Coronary artery (tissue), 2 donors: ENCODE measurements around the gene LTBP2.
A peak's percentile ranks its signal among the peaks of the same experiment; 100 is the strongest.

Experiments used
- DNase-seq: peaks from one replicate; pipeline ENCODE4 v3.0.0-alpha.2; 2017; ENCODE audit warnings: low spot score
- H3K27ac ChIP-seq, 2 donors: fragments of 200-600 bp; sonication (generic); one replicate each; pipeline ENCODE4 v1.5.1; 2016 to 2019
- H3K4me3 ChIP-seq: fragments of 200-600 bp; sonication (generic); 2 replicates; pipeline ENCODE4 v1.5.1; 2016; ENCODE audit warnings: mild to moderate bottlenecking, moderate library complexity
- TF ChIP-seq, protein P1 (sequence below): fragments of 200-600 bp; sonication (generic); IDR thresholded peaks from one replicate; pipeline ENCODE4 v1.5.1; 2019; ENCODE audit warnings: antibody characterized with exemption

The LTBP2 gene

DNA sequence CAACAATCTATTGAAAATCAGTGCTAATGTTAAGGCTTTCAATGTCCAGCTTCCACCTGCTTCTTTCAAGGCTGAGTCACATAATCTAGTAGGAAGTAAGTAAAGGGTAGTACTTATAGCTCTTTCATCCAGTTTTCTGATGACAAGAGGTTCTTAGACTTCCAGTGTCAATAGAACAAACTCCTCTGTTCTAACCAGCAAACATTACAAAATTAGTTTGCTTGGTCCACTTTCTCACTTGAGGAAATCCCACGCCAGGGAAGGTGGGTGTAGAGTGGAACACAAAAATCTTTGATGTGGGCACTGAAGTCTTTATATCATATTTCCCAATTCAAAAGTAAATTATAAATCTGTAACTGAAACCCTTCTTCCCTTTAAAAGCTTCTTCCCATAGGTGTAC, 121.6 kb downstream of the LTBP2 start:
- Histone ChIP-seq H3K27ac (no peak overlapping the region), H3K4me3 (no peak overlapping the region)
- DNase-seq = no peak

DNA sequence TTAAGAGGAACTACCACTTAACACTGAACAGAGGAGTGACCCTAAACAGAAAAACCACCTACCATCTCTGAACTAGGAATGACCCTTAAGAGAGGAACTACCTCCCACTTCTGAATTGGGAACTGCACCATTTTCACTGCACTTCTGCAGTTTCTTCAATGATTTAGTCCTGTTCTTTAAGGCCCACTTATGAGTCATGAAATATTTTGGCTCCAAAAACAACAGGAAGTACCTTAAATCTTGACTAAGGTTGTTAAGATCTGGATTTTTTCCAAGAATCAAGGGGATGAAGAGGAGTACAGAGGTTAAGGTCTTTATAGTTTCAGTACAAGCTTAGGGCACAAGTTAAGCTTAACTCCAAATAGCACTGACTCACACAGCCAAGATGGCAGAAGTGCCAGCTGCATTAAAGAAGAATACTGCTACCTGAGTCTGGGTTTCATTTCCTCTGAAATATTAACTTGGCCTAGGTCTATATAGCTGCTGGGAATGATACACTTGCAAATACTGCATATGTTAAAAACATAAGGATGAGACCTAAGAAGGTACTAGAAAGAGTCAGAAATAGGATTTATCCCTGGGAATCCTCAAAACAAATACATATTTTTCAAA, 123.1 kb downstream of the LTBP2 start:
- DNase-seq = no peak
- H3K27ac ChIP-seq = peak overlapping the region; percentile 3 to 20
- no peak overlapping the region for H3K4me3 ChIP-seq
- TF ChIP-seq, protein P1, sequence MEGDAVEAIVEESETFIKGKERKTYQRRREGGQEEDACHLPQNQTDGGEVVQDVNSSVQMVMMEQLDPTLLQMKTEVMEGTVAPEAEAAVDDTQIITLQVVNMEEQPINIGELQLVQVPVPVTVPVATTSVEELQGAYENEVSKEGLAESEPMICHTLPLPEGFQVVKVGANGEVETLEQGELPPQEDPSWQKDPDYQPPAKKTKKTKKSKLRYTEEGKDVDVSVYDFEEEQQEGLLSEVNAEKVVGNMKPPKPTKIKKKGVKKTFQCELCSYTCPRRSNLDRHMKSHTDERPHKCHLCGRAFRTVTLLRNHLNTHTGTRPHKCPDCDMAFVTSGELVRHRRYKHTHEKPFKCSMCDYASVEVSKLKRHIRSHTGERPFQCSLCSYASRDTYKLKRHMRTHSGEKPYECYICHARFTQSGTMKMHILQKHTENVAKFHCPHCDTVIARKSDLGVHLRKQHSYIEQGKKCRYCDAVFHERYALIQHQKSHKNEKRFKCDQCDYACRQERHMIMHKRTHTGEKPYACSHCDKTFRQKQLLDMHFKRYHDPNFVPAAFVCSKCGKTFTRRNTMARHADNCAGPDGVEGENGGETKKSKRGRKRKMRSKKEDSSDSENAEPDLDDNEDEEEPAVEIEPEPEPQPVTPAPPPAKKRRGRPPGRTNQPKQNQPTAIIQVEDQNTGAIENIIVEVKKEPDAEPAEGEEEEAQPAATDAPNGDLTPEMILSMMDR = no peak

More for the DNA sequence above, 121.6 kb downstream of the LTBP2 start:
- TF ChIP-seq, protein P1 = no peak

DNA sequence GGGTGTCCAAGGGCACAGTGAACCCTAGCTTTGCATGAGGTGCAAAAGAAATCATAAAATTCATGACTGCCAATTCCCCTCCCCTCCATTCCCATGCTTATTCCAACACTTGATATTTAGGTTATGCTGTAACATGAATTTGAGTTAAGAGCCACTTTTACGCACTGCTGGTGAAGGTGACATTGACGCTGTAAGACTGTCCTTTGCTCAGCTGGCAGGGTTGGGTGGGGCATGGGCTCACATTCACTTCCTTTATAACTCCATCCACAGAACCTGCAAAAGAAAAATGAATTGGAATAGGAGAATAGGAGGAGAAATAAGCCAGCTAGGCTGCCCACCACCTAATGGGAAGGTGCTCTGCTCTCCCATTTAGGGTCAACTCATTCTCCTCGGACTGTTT, 125.9 kb downstream of the LTBP2 start:
- Histone ChIP-seq H3K27ac (no peak overlapping the region), H3K4me3 (no peak overlapping the region)
- TF ChIP-seq, protein P1 = no peak
- no peak for DNase-seq

DNA sequence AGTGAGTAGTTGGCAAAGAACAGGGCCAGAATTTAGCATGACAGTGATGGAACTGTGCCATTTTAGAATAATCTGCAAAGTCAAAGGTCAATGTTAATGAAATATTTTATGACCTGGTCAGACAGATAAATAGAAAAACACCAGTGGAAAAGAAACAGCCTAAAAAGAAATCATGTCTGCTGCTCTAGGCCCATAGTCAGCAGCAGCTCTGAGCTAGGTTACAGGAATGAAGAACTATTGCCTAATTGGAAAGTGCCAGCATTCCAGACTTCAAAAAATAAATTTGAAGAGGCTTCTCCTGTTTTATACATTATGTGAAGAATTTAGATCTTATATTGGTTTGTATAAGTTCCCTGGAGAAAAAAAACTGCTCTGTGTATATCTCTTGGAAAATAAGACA, 128.7 kb downstream of the LTBP2 start:
- no peak for DNase-seq
- H3K27ac ChIP-seq = no peak overlapping the region
- TF ChIP-seq, protein P1 = no peak

DNA sequence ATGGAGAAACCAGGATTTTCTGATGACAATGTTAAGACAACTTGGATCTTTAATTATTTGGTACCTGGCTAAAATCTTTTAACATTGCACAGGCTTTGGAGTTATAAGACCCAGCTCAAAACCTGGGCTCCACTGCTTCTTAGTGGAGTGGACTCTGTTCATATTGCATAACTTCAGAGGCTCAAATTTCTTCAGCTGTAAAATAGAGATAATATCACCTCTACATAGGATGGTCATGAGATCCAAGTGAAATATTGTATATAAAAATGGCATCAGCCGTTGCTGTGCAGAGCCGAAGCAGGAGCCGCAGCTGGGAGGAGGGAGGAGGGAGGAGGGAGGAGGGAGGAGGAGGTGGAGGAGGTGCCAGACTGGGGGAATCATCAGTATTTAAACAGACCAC, 129.5 kb downstream of the LTBP2 start:
- no peak overlapping the region for H3K27ac ChIP-seq
- TF ChIP-seq, protein P1 = no peak

More for the DNA sequence above, 128.7 kb downstream of the LTBP2 start:
- H3K4me3 ChIP-seq = no peak overlapping the region

DNA sequence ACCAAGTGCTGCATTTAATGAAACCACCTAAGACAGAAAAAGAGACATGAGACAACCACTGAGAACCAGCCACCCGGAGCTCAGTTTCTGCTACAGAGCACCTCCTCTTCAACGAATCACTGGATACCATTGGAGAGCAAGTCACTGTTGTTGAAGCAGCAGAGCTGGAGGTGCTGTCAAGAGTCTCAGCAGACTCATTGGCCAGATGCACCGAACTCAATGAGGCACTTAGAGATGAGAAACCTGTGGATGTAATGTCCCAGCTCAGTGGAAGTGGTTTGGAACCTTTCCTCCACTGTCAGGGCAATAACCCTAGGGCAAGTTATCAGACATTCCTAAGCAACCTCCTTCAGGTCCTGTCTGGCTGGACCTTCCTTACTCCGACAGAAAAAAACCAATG, 132.0 kb downstream of the LTBP2 start:
- Histone ChIP-seq H3K27ac (no peak overlapping the region), H3K4me3 (no peak overlapping the region)
- TF ChIP-seq, protein P1 = no peak
- no peak for DNase-seq

More for the DNA sequence above, 129.5 kb downstream of the LTBP2 start:
- no peak overlapping the region for H3K4me3 ChIP-seq
- no peak for DNase-seq

DNA sequence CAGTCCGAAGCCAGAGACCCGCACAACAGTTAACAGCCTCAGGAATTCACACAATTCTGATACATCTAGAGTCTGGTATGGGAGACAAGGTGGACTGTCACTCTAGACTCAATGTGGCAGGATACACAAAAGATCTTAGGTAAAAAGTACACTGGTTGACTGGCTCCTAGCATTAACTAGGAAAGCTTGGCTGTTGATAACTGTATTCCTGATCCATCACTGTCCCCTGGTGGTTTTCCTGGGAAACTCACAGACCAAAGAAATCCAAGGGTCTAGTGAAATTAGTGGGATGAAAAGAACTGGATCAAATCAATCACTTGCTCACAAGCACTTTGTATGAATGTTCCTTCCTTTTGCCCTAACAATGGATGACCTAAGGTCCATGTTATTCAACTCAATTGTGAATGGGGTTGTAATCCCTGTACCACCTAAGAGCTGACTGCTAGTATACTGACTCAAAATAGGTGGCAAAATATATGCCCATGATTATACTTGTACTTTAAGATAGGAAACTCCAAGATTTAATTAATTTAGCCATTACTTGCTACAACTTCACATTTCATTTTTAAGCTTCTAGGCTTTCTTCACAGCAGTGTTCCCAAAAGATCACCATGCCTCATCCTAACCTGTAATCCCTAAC, 132.9 kb downstream of the LTBP2 start:
- no peak for DNase-seq
- Histone ChIP-seq H3K4me3 (no peak overlapping the region), H3K27ac (no peak overlapping the region)
- TF ChIP-seq, protein P1 = peak; percentile 46
